DND-41 (cell line): ENCODE results near the gene GOLGB1.

ENCODE experiments used
- ATAC-seq: fragments of 200-7000 bp; cut with Tn5 transposase; 3 replicates; pipeline ENCODE4 v1.9.1; 2021; ENCODE audit warnings: low read depth; ENCODE audit not compliant: insufficient read depth
- DNase-seq: peaks from one replicate; pipeline ENCODE4 v3.0.0-alpha.2; 2020
- H2AFZ ChIP-seq: 2 replicates; pipeline ENCODE4 v1.6.0; 2012; ENCODE audit warnings: low read depth, low read length
- H3K27ac ChIP-seq: 2 replicates; pipeline ENCODE4 v1.5.1; 2012; ENCODE audit warnings: low read length, inconsistent platforms
- H3K27me3 ChIP-seq: fragments of 200-600 bp; sonication (generic); 2 replicates; pipeline ENCODE4 v1.6.0; 2012; ENCODE audit warnings: low read length, mild to moderate bottlenecking, inconsistent platforms; ENCODE audit not compliant: insufficient read depth, poor library complexity
- H3K36me3 ChIP-seq: 2 replicates; pipeline ENCODE4 v1.5.1; 2012; ENCODE audit warnings: low read length, inconsistent platforms; ENCODE audit not compliant: insufficient read depth
- H3K4me1 ChIP-seq: 2 replicates; pipeline ENCODE4 v1.5.1; 2012; ENCODE audit warnings: mild to moderate bottlenecking, low read length; ENCODE audit not compliant: insufficient read depth
- H3K4me2 ChIP-seq: 2 replicates; pipeline ENCODE4 v1.6.0; 2012; ENCODE audit warnings: mild to moderate bottlenecking, moderate library complexity, low read length, inconsistent platforms; ENCODE audit not compliant: insufficient read depth
- H3K4me3 ChIP-seq, 2 experiments: fragments of 200-600 bp in 1 of 2; shearing (Covaris generic) in 1 of 2; 2 replicates each; pipeline ENCODE4 v1.5.1; 2012 to 2016; ENCODE audit warnings: inconsistent platforms in 2 of 2, low read length in 2 of 2, mild to moderate bottlenecking in 2 of 2, low read depth in 1 of 2, moderate library complexity in 1 of 2
- H3K79me2 ChIP-seq: 2 replicates; pipeline ENCODE4 v1.6.0; 2012; ENCODE audit warnings: low read length, inconsistent platforms; ENCODE audit not compliant: insufficient read depth
- H3K9ac ChIP-seq: 2 replicates; pipeline ENCODE4 v1.6.0; 2012; ENCODE audit warnings: low read depth, mild to moderate bottlenecking, inconsistent platforms, low read length, moderate library complexity
- H3K9me3 ChIP-seq: 2 replicates; pipeline ENCODE4 v1.5.1; 2012; ENCODE audit warnings: low read length, moderate library complexity, mild to moderate bottlenecking, inconsistent platforms; ENCODE audit not compliant: insufficient read depth, severe bottlenecking
- H4K20me1 ChIP-seq: 2 replicates; pipeline ENCODE4 v1.6.0; 2012; ENCODE audit warnings: low read length; ENCODE audit not compliant: insufficient read depth
- EZH2 ChIP-seq: IDR thresholded peaks from 3 replicates; pipeline ENCODE4 v1.6.1; 2012; ENCODE audit warnings: borderline replicate concordance, low read depth, mild to moderate bottlenecking, moderate library complexity, low read length, inconsistent platforms; ENCODE audit not compliant: severe bottlenecking
- TF ChIP-seq, protein P1 (sequence below): IDR thresholded peaks from 2 replicates; pipeline ENCODE4 v1.5.1; 2012; ENCODE audit warnings: borderline replicate concordance, low read length, moderate library complexity, mild to moderate bottlenecking; ENCODE audit not compliant: poor library complexity, severe bottlenecking; ENCODE audit errors: extremely low read depth

Gene GOLGB1

DNA sequence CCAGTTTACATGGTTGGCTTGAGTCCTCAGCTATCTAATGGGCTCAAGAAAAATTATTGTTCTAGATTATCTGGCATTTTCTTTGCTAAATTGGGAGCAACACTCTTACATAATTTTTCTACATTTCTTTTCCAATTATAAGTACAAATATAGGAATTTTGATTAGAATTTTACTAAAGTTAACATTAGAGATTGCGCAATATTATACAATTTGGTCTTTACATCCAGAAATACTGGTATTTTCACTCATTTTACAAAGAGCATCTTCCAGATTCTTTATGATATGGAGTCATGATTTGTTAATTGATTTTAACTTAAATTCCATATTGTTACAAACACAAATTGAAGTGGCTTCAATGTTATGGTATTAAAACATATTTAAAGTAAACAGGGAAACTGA, 19.7 kb upstream of the GOLGB1 start:
- DNase-seq (no peak), ATAC-seq (no peak)
- no peak overlapping the region for H3K4me3 ChIP-seq
- H3K9me3 ChIP-seq: no peaks in the 10 kb centered on the region
- TF ChIP-seq, protein P1, sequence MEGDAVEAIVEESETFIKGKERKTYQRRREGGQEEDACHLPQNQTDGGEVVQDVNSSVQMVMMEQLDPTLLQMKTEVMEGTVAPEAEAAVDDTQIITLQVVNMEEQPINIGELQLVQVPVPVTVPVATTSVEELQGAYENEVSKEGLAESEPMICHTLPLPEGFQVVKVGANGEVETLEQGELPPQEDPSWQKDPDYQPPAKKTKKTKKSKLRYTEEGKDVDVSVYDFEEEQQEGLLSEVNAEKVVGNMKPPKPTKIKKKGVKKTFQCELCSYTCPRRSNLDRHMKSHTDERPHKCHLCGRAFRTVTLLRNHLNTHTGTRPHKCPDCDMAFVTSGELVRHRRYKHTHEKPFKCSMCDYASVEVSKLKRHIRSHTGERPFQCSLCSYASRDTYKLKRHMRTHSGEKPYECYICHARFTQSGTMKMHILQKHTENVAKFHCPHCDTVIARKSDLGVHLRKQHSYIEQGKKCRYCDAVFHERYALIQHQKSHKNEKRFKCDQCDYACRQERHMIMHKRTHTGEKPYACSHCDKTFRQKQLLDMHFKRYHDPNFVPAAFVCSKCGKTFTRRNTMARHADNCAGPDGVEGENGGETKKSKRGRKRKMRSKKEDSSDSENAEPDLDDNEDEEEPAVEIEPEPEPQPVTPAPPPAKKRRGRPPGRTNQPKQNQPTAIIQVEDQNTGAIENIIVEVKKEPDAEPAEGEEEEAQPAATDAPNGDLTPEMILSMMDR: no peak
- TF ChIP-seq EZH2: no peak
- H2AFZ ChIP-seq: no peak overlapping the region
- H3K27me3 ChIP-seq: no peaks in the 10 kb centered on the region
- H3K9ac ChIP-seq: no peak overlapping the region
- no peaks in the 10 kb centered on the region for H3K4me1 ChIP-seq
- H3K36me3 ChIP-seq: peaks cover 50% of the 10 kb centered on the region
- H3K79me2 ChIP-seq: no peaks in the 10 kb centered on the region
- H4K20me1 ChIP-seq: no peaks in the 10 kb centered on the region
- H3K27ac ChIP-seq: no peak overlapping the region
- H3K4me2 ChIP-seq: no peak overlapping the region

DNA sequence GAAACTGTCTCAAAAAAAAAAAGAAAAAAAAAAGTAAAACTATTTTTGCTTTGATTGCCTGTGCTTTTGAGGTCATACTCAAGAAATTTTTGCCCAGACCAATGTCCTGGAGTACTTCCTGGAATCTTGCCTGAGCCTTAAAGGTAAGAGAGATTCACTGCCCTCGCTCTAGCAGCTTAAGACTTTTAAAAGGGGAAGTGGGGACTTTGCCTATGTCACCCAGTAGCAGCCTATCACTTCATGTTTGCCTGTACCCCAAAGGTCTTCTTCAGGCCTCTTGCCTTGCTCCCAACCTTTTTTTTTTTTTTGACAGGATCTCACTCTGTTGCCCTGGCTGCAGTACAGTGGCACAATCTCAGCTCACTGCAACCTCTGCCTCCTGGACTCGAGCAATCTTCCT, 18.9 kb upstream of the GOLGB1 start:
- DNase-seq: no peak
- no peak overlapping the region for H3K4me2 ChIP-seq
- no peak overlapping the region for H3K4me3 ChIP-seq
- H4K20me1 ChIP-seq: no peaks in the 10 kb centered on the region
- H3K9ac ChIP-seq: no peak overlapping the region
- peaks cover 43% of the 10 kb centered on the region for H3K36me3 ChIP-seq
- no peak overlapping the region for H2AFZ ChIP-seq
- no peaks in the 10 kb centered on the region for H3K27me3 ChIP-seq
- TF ChIP-seq EZH2: no peak
- TF ChIP-seq, protein P1: no peak
- ATAC-seq: no peak
- H3K27ac ChIP-seq: no peak overlapping the region
- H3K9me3 ChIP-seq: no peaks in the 10 kb centered on the region
- H3K4me1 ChIP-seq: no peaks in the 10 kb centered on the region
- no peaks in the 10 kb centered on the region for H3K79me2 ChIP-seq

DNA sequence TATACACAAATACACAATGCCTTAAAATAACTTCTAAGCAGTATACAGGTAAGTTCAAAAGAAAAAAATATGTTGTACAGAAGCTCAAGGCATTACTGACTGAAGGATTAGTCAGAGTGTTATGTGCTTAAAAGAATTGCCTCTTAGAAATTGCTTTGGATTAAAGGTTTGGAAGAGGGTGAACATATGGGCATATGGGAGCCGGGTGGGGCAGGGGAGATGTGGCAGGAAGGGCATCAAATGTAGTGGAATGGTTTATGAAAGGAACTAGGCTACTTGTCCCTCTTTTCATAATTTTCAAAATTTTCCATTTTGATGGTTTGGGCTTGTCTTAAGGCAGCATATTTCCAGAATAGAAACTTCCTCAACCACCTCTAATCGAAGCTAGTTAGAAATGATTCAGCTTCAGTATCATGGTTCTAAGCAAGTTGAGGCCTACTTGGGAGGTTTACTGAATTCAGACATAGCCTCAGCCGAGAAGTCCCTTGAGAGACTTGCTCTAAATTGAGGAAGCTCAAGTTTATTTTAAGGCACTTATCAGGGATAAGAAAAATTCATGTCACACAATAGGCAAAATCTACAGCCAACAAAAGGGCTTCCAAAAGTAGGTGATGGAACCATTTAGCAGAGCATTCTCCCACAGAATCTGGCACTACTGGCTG, 10.1 kb upstream of the GOLGB1 start:
- no peak overlapping the region for H3K4me2 ChIP-seq

More for the DNA sequence above, 10.1 kb upstream of the GOLGB1 start:
- no peak overlapping the region for H3K27ac ChIP-seq
- H3K79me2 ChIP-seq: no peaks in the 10 kb centered on the region
- H3K9me3 ChIP-seq: no peaks in the 10 kb centered on the region
- H3K4me3 ChIP-seq: no peak overlapping the region
- no peaks in the 10 kb centered on the region for H3K36me3 ChIP-seq
- no peaks in the 10 kb centered on the region for H3K27me3 ChIP-seq
- ATAC-seq (no peak), DNase-seq (no peak)
- peaks cover 5% of the 10 kb centered on the region; the same call in 1 of the 2 replicates for H3K4me1 ChIP-seq
- H2AFZ ChIP-seq: no peak overlapping the region
- no peak for TF ChIP-seq EZH2
- TF ChIP-seq, protein P1: no peak
- no peak overlapping the region for H3K9ac ChIP-seq
- no peaks in the 10 kb centered on the region for H4K20me1 ChIP-seq
